NCI-H2029 (cell line): Measurements from ENCODE around the gene CCDC127.

ENCODE experiments used
- DNase-seq: peaks from one replicate; lab custom pipeline; 2025; lab: John Stamatoyannopoulos, UW

Gene CCDC127

GRCh38 chr5:189486-189885 lies 28.5 kb downstream of the CCDC127 start:
- DNase-seq: no peak

- DNase-seq: peak; percentile 88
Measured at GRCh38 chr5:188488-189481, 29.2 kb downstream of the CCDC127 start.

- no peak for DNase-seq
Measured at GRCh38 chr5:187617-188451, 30.1 kb downstream of the CCDC127 start.

- no peak for DNase-seq
Measured at GRCh38 chr5:187042-187431, 30.9 kb downstream of the CCDC127 start.

- DNase-seq: no peak
Measured at GRCh38 chr5:186091-187041, 31.6 kb downstream of the CCDC127 start.

- no peak for DNase-seq
Measured at GRCh38 chr5:185095-186070, 32.6 kb downstream of the CCDC127 start.

- DNase-seq: no peak
Measured at GRCh38 chr5:184471-184870, 33.5 kb downstream of the CCDC127 start.

GRCh38 chr5:182126-182525 lies 35.8 kb downstream of the CCDC127 start:
- DNase-seq: no peak

- no peak for DNase-seq
Measured at GRCh38 chr5:181566-181965, 36.4 kb downstream of the CCDC127 start.

- DNase-seq: no peak
Measured at GRCh38 chr5:181160-181559, 36.8 kb downstream of the CCDC127 start.

GRCh38 chr5:180286-180918 lies 37.6 kb downstream of the CCDC127 start:
- no peak for DNase-seq

GRCh38 chr5:179401-179800 lies 38.6 kb downstream of the CCDC127 start:
- DNase-seq: no peak

- no peak for DNase-seq
Measured at GRCh38 chr5:178110-178509, 39.8 kb downstream of the CCDC127 start.

GRCh38 chr5:176296-176823 lies 41.6 kb downstream of the CCDC127 start:
- no peak for DNase-seq

GRCh38 chr5:174876-175465 lies 43.0 kb downstream of the CCDC127 start:
- DNase-seq: no peak

- DNase-seq: no peak
Measured at GRCh38 chr5:174291-174600, 43.7 kb downstream of the CCDC127 start.

- no peak for DNase-seq
Measured at GRCh38 chr5:173392-174290, 44.3 kb downstream of the CCDC127 start.

- no peak for DNase-seq
Measured at GRCh38 chr5:172841-173251, 45.1 kb downstream of the CCDC127 start.
